HTERT RPE-1 (cell line): ENCODE results near the gene NANOS2.
"Not testable (repeated sequence)": the region's sequence is repeated elsewhere in the genome, so short reads cannot be mapped to it uniquely, and the experiment has no call there.

Experiments
- in situ Hi-C: fragments of 300-500 bp; cut with MboI; formaldehyde crosslinking; loops from 4 replicates; pipeline ENCODE4 v1.14.3; 2020; ENCODE audit warnings: low sequenced_read_pairs

The NANOS2 gene

GRCh38 chr19:45878043-45878794 is 36.4 kb downstream of the NANOS2 start:
- in situ Hi-C loops: no loop called here

DNA sequence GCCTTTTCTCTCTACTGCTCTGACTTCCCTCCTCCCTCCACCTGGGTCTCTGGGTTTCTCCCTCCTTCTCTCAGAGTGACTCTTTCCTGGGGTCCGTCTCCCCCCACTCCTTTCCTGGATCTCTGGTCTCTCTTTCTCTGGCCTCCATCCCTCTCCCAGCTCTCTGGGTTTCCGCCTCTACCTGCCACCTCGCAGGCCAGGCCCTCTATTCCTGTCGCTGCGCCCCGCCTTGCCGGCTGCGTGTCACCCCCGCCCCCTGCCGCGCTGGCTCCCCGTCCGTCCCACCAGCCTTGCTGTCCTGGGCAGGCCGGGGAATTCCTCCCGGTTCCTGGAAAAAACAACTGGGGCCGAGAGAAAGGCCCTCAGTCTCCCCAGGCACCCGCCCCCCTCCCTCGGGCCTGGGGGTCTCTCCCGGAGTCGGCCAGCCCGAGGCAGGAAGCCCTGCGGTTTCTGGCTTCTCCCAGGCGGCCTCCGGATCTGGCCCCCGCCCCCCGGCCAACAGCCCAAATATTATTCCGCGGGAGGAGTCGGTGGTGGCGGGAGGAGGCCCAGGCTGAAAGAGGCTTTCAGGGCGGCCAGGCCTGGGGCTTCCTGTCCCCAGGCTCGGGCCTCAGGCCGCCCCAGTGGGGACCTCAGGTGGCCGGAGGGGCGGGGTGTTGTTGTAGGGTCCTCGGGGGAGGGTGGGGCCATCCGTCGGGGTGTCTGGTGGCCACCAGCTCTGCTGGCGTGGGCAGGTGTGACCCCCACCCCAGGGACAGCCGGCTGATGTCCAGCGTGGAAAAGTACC is 38.0 kb downstream of the NANOS2 start:
- in situ Hi-C loops: no loop called here

GRCh38 chr19:45876161-45876410 is 38.5 kb downstream of the NANOS2 start:
- in situ Hi-C loops: no loop called here

- in situ Hi-C loops: no loop called here
Measured at GRCh38 chr19:45874620-45874966, 40.0 kb downstream of the NANOS2 start.

GRCh38 chr19:45873219-45873772 is 41.3 kb downstream of the NANOS2 start:
- in situ Hi-C loops: no loop called here

DNA sequence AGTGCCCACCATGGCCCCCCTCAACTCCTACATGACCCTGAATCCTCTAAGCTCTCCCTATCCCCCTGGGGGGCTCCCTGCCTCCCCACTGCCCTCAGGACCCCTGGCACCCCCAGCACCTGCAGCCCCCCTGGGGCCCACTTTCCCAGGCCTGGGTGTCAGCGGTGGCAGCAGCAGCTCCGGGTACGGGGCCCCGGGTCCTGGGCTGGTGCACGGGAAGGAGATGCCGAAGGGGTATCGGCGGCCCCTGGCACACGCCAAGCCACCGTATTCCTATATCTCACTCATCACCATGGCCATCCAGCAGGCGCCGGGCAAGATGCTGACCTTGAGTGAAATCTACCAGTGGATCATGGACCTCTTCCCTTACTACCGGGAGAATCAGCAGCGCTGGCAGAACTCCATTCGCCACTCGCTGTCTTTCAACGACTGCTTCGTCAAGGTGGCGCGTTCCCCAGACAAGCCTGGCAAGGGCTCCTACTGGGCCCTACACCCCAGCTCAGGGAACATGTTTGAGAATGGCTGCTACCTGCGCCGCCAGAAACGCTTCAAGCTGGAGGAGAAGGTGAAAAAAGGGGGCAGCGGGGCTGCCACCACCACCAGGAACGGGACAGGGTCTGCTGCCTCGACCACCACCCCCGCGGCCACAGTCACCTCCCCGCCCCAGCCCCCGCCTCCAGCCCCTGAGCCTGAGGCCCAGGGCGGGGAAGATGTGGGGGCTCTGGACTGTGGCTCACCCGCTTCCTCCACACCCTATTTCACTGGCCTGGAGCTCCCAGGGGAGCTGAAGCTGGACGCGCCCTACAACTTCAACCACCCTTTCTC is 42.3 kb downstream of the NANOS2 start:
- in situ Hi-C loops: no loop called here

- in situ Hi-C loops: no loop called here
Measured at GRCh38 chr19:45870798-45871197, 43.8 kb downstream of the NANOS2 start.

- in situ Hi-C loops: not testable (repeated sequence)
Measured at GRCh38 chr19:45867241-45867640, 47.3 kb downstream of the NANOS2 start.

DNA sequence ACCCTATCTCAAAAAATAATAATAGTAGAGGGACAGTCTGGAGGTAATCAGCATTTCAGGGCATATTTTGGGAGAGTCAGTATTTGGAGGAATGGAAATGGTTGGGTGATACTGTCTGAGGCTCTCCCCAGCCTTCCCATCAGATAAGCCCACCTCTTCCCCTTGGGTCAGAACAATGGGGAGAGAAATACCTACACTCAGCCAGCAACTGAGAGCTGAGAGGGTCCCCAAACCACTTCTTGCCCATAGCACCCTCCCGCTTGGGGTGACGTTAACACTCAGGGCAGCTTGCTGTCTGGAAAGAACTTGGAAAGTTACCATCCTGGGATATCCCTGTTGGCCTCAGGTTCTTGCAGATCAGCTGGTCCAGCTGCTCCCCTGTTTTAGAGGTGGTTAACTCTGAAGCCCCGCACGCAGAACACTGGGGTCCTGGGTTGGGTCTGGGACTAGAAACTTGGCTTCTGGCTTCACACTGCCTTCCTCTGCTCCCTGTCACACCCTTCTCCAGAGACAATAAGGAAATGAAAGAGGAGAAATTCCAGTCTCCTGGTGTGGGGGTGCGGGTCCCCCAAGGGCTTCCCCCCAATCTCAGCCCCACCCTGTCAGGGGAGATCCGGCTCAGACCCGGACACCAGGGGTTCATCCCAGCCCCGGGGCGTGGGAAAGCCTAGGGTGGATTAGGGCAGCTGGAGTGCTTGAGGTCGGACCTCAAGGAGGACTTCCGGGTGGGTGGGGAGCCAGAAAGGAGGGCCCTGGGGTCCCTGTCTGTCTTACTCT is 48.0 kb downstream of the NANOS2 start:
- in situ Hi-C loops: no loop called here

DNA sequence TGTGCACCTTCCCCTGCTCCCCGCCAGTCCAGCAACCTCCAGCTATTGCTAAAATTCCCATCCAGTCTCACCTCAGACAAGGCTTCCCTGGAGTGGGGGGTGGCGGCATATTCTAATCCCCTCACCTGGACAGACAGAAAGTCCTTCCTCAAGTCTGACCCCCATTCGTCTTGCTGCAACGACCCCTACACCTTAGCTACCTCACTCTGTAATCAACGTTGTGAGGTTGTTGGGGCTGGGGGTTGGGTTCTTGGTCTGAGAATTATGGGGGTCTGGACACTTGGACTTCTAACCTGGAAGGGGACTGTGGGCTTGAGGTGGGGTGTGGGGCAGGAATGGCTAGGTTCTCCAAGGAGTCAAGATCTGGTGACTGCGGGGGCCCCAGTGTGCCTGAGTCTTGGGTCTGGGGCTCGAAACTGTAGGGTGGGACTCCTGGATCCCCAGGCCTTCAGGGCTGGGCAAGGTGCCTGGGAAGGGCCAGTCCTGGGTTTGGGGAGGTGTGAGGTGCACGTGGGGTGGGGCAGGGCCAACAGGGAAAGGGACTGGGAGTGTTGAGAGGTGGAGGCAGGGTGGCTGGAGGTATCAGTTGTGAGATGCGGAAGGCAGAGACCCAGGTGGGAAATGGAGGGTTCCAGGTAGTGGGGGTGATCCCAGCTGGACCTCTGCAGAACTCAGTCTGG is 49.2 kb downstream of the NANOS2 start:
- in situ Hi-C loops: no loop called here

DNA sequence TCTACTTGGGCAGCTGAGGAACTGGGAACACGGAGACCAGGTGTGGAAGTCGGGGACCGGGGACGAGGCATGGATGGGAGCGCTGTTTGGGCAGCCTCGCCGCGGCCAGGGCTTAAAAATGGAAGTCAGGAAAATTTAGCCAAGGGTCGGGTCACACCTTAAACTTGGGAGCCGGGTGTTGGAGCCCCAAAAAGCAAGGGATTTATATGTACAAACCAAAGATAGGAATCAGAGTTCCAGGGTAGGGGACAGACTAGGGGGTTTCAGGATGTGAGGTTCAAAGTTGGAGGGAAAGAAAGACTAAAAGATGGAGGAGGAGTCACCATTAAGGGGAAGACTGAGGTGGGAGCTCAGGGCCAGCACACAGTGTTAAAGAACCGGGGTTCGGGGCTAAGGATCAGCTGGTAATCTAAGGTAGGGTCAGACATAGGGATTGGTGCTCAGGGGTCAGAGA is 49.9 kb downstream of the NANOS2 start:
- in situ Hi-C loops: no loop called here

DNA sequence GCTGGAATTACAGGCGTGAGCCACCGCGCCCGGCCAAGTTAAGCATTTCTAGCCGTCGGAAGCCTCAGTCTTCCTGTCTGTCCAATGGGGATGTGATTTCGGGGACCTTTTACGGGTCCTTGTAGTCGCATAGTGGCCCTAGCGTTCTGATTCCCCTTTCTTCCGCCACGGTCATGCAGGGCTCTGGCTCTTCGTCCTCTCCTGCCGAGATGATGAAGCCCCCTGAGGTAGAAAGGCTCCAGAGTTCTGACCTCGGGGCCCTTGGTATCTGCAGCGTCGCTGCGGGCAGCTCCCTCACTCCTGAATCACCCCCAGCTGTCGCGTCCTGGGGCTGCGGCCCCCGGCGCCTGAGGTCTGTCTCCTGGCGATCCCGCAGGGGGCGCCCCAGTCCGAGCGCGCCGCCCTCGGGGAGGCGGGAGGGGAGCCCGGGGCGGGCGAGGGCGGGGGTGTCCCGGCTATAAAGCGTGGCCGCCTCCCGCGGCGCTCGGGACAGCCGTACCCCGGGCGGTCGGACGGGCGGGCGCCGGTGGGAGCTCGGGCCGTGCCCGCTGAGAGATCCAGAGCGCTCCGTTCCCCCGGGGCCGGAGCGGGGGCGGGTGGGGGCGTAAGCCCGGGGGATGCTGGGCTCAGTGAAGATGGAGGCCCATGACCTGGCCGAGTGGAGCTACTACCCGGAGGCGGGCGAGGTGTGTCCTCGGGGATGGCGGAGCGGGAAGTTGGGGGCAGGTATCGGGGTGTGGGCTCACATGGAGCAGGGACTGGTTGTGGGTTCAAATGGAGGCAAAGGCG is 50.5 kb downstream of the NANOS2 start, which contains the start of gene FOXA3:
Gene FOXA3, plus strand, starts transcription at position 487 of the 789 bp plus-strand sequence. Its CDS starts 131 bp downstream, at position 618.
- in situ Hi-C loops: no loop called here

DNA sequence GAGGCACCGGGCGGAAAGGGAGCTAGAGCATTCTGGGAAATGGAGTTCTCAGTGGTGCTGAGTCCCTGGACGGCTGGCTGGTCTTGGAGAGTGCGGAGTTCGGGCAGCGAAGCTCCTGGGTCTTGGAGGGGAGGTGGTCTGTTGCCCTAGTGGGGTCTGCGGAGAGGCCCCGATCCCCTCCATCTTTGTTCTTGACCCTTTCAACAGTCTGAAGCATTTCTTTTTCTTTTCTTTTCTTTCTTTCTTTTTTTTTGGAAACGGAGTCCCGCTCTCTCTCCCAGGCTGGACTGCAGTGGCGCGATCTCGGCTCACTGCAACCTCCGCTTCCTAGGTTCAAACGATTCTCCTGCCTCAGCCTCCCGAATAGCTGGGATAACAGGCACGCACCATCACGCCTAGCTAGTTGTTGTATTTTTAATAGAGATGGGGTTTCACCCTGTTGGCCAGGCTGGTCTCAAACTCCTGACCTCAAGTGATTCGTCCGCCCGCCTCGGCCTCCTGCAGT is 51.2 kb downstream of the NANOS2 start:
- in situ Hi-C loops: no loop called here
